H1 (cell line): ENCODE results near the gene TCEA3. TPM values are rescaled to one million over a fixed set of nuclear protein-coding genes. Genes with fewer than 3 reads are reported as not detected.

ENCODE experiments used
- BCL11A ChIP-seq, 2 experiments: IDR thresholded peaks; one replicate each; pipeline ENCODE4 v1.6.1; 2011; ENCODE audit warnings: low read depth in 2 of 2, low read length in 2 of 2, mild to moderate bottlenecking in 2 of 2
- CBX8 ChIP-seq: fragments of 300-800, 300-1000 bp; sonication (generic); IDR thresholded peaks from 2 replicates; pipeline ENCODE4 v1.7.1; 2016; ENCODE audit warnings: low read depth, low read length, borderline replicate concordance
- EGR1 ChIP-seq: IDR thresholded peaks from 2 replicates; pipeline ENCODE4 v1.6.1; 2011; ENCODE audit warnings: low read depth, low read length, borderline replicate concordance
- EP300 ChIP-seq, 2 experiments: IDR thresholded peaks; 1 replicate in 1 of 2; 2 replicates in 1 of 2; pipeline ENCODE4 v1.6.1; 2011 to 2012; ENCODE audit warnings: low read depth in 2 of 2, low read length in 2 of 2, mild to moderate bottlenecking in 2 of 2, borderline replicate concordance in 1 of 2, inconsistent platforms in 1 of 2, moderate library complexity in 1 of 2
- GTF2F1 ChIP-seq: IDR thresholded peaks from 2 replicates; pipeline ENCODE4 v1.6.1; 2012; ENCODE audit warnings: low read depth, low read length, improper control_type of control experiment, borderline replicate concordance
- HDAC2 ChIP-seq, 2 experiments: fragments of 300-600 bp in 1 of 2; sonication (generic) in 1 of 2; IDR thresholded peaks; 2 replicates each; pipeline ENCODE4 v1.6.1; 2011 to 2012; ENCODE audit warnings: low read depth in 2 of 2, low read length in 2 of 2, mild to moderate bottlenecking in 2 of 2, moderate library complexity in 2 of 2, borderline replicate concordance in 1 of 2, inconsistent platforms in 1 of 2
- JUN ChIP-seq: IDR thresholded peaks from 2 replicates; pipeline ENCODE4 v1.6.1; 2011; ENCODE audit warnings: low read depth, mild to moderate bottlenecking, improper control_type of control experiment, low read length
- JUND ChIP-seq: IDR thresholded peaks from 2 replicates; pipeline ENCODE4 v1.6.1; 2011; ENCODE audit warnings: mild to moderate bottlenecking, improper control_type of control experiment, low read length
- KDM4A ChIP-seq: IDR thresholded peaks from one replicate; pipeline ENCODE4 v1.7.1; 2012; ENCODE audit warnings: low read depth, mild to moderate bottlenecking, moderate library complexity, low read length, inconsistent platforms; ENCODE audit not compliant: severe bottlenecking
- KDM5A ChIP-seq: fragments of 200-600 bp; IDR thresholded peaks from 2 replicates; pipeline ENCODE4 v1.7.1; 2012; ENCODE audit warnings: mild to moderate bottlenecking, low read length, inconsistent platforms, mixed read lengths
- RAD21 ChIP-seq, 2 experiments: IDR thresholded peaks in 1 of 2; conservative IDR thresholded peaks in 1 of 2; 2 replicates each; pipeline ENCODE4 v1.6.1; 2011; ENCODE audit warnings: low read depth in 2 of 2, low read length in 2 of 2, improper control_type of control experiment in 1 of 2, inconsistent platforms in 1 of 2, mild to moderate bottlenecking in 1 of 2, moderate library complexity in 1 of 2
- RFX5 ChIP-seq: IDR thresholded peaks from 2 replicates; pipeline ENCODE4 v1.6.1; 2011; ENCODE audit warnings: low read depth, low read length, improper control_type of control experiment, borderline replicate concordance
- SIN3A ChIP-seq, 2 experiments: IDR thresholded peaks in 1 of 2; conservative IDR thresholded peaks in 1 of 2; 2 replicates each; pipeline ENCODE4 v1.6.1; 2011 to 2012; ENCODE audit warnings: low read length in 2 of 2, improper control_type of control experiment in 1 of 2, low read depth in 1 of 2, mild to moderate bottlenecking in 1 of 2
- SP2 ChIP-seq: IDR thresholded peaks from 2 replicates; pipeline ENCODE4 v1.6.1; 2012; ENCODE audit warnings: mild to moderate bottlenecking, low read length, inconsistent platforms
- TAF1 ChIP-seq: IDR thresholded peaks from 2 replicates; pipeline ENCODE4 v1.6.1; 2011; ENCODE audit warnings: mild to moderate bottlenecking, low read depth, low read length
- TEAD4 ChIP-seq: IDR thresholded peaks from 2 replicates; pipeline ENCODE4 v1.6.1; 2012; ENCODE audit warnings: low read depth, low read length, inconsistent platforms, mixed read lengths
- USF2 ChIP-seq: IDR thresholded peaks from 2 replicates; pipeline ENCODE4 v1.6.1; 2011; ENCODE audit warnings: low read length, improper control_type of control experiment
- ZNF274 ChIP-seq: IDR thresholded peaks from 2 replicates; pipeline ENCODE4 v1.7.0; 2012; ENCODE audit warnings: low read length, borderline replicate concordance; ENCODE audit errors: extremely low read depth
- polyA plus RNA-seq, 7 experiments: library from polyadenylated mRNA; depleted of rRNA in 3 of 7; stranded (reverse) in 5 of 7; unstranded in 2 of 7; fragments of >200 nt in 5 of 7; fragments of 200-250 nt in 2 of 7; gene quantifications; 1 replicate in 5 of 7; 2 replicates in 1 of 7; 4 replicates in 1 of 7; pipeline versions ENCODE4 v1.2.1 to v1.2.3, GENCODE V29; 2011 to 2013; ENCODE audit warnings: missing spikeins in 2 of 7, mixed read lengths in 2 of 7
- total RNA-seq: library from RNA; stranded (reverse); fragmentation: NEBNext Ultra II Directional; extraction: Animal tissue kit (Norgen Biotek cat#: 25700); gene quantifications from 2 replicates; pipeline ENCODE4 v1.2.1, GENCODE V29; 2021
- TF ChIP-seq, protein P1 (sequence below): IDR thresholded peaks from 2 replicates; pipeline ENCODE4 v1.6.1; 2012; ENCODE audit warnings: low read length, inconsistent platforms

The TCEA3 gene
- total and polyA plus RNA-seq, 2 of the 8 experiments (the other 6 are each of a cell fraction or from before 2014, with no cell fraction given) = 0.08 TPM; not detected in 1

- TF ChIP-seq SIN3A (conservative IDR thresholded peaks at IDR 0.05 in 1 of 2, IDR thresholded peaks at IDR 0.05 in 1 of 2; ENCODE audit: low read depth in 1 of 2, low read length in 2 of 2) (peak in 1 of 2 experiments; percentile 34; a peak in 1 of 4 replicates), TAF1 (peak; percentile 65; the same call in 1 of the 2 replicates), JUND (no peak), RFX5 (no peak), KDM4A (peak; percentile 95), BCL11A (IDR thresholded peaks at IDR 0.05; ENCODE audit: low read depth in 2 of 2, low read length in 2 of 2) (no peak), EGR1 (peak; percentile 87; the same call in 1 of the 2 replicates), USF2 (no peak), TEAD4 (no peak), KDM5A (no peak), CBX8 (no peak), RAD21 (IDR thresholded peaks at IDR 0.05 in 1 of 2, conservative IDR thresholded peaks at IDR 0.05 in 1 of 2; ENCODE audit: low read depth in 2 of 2, low read length in 2 of 2) (0 out of 4 replicates have a peak, but pooled peaks of 1 of the 2 experiments have one; percentile 22), SP2 (no peak), EP300 (IDR thresholded peaks at IDR 0.05; ENCODE audit: borderline replicate concordance in 1 of 2, low read depth in 2 of 2, low read length in 2 of 2) (no peak), HDAC2 (IDR thresholded peaks at IDR 0.05; ENCODE audit: borderline replicate concordance in 1 of 2, low read depth in 2 of 2, low read length in 2 of 2) (0 out of 4 replicates have a peak, but pooled peaks of 1 of the 2 experiments have one; percentile 32), ZNF274 (no peak), JUN (no peak), GTF2F1 (no peak)
- TF ChIP-seq, protein P1, sequence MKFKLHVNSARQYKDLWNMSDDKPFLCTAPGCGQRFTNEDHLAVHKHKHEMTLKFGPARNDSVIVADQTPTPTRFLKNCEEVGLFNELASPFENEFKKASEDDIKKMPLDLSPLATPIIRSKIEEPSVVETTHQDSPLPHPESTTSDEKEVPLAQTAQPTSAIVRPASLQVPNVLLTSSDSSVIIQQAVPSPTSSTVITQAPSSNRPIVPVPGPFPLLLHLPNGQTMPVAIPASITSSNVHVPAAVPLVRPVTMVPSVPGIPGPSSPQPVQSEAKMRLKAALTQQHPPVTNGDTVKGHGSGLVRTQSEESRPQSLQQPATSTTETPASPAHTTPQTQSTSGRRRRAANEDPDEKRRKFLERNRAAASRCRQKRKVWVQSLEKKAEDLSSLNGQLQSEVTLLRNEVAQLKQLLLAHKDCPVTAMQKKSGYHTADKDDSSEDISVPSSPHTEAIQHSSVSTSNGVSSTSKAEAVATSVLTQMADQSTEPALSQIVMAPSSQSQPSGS = no peak
Measured at GRCh38 chr1:23368562-23369334, 55.8 kb downstream of the TCEA3 start (continued).
